GM10248 (cell line): ENCODE results near the gene LRRC4C.

Experiments
- CTCF ChIA-PET: fragments of 300-600 bp; sonication (Branson Sonifier 250); formaldehyde crosslinking; extraction: SDS; loops from one replicate; lab custom pipeline; 2021; ENCODE audit warnings: antibody characterized with exemption; lab: Yijun Ruan, JAX
- POLR2A ChIA-PET: fragments of 350-650 bp; sonication (Branson Sonifier 250); formaldehyde crosslinking; extraction: SDS; loops from one replicate; lab custom pipeline; 2020; ENCODE audit warnings: antibody characterized with exemption; lab: Yijun Ruan, JAX
- DNase-seq: peaks from one replicate; pipeline ENCODE4 v3.0.0; 2012; ENCODE audit errors: extremely low spot score
- TF ChIP-seq, protein P1 (sequence below): IDR thresholded peaks from 2 replicates; pipeline ENCODE4 v1.5.1; 2012; ENCODE audit warnings: mild to moderate bottlenecking, low read depth; ENCODE audit errors: extremely low read depth, missing control alignments, control extremely low read depth

Gene LRRC4C

DNA sequence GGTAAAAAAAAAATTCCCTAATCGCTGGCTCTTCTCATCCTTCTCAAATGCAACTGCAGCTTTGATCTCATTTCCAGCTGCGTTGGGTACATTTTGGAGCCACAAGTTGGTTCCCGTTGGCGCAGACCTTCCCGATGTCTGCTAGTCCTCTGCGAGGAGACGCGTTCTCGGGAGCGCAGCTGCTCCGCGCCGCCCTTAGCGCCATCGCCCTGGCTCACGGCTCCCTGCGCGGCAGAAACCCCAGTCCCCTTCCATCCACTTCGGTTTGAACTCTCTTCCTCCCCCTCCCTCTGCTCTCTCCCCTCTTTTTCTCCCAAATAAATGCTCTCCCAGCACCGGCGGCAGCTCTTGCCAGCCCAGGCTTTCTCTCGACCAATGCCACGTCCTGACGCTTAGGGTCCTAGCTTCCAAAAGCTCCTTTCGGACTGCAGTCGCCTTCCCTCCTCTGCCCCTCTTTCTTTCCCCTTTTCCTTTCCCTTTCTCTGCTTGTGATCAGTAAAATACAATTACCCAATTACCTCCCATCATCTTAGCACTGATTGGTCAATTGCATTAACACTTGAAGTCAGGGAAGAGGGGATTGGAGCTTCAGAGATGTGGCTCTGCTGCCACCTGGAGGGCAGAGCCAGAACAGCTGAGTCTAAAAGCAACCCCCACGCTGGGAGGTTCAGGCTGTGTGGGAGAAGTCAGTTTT, 1165.7 kb downstream of the LRRC4C start:
- CTCF ChIA-PET: interaction anchor here (0.7 to 2.8 kb wide), 21 partner anchors 11 to 923 kb away, joined by 3 to 24 read pairs (median 4); no protein-coding TSS in a partner anchor
- POLR2A ChIA-PET: interaction anchor here (0.6 kb wide), 1 partner anchor 286 kb away, joined by 3 read pairs; no protein-coding TSS in a partner anchor
- DNase-seq: peak; percentile 76
- TF ChIP-seq, protein P1, sequence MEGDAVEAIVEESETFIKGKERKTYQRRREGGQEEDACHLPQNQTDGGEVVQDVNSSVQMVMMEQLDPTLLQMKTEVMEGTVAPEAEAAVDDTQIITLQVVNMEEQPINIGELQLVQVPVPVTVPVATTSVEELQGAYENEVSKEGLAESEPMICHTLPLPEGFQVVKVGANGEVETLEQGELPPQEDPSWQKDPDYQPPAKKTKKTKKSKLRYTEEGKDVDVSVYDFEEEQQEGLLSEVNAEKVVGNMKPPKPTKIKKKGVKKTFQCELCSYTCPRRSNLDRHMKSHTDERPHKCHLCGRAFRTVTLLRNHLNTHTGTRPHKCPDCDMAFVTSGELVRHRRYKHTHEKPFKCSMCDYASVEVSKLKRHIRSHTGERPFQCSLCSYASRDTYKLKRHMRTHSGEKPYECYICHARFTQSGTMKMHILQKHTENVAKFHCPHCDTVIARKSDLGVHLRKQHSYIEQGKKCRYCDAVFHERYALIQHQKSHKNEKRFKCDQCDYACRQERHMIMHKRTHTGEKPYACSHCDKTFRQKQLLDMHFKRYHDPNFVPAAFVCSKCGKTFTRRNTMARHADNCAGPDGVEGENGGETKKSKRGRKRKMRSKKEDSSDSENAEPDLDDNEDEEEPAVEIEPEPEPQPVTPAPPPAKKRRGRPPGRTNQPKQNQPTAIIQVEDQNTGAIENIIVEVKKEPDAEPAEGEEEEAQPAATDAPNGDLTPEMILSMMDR: peak; percentile 76

- ChIA-PET POLR2A (interaction anchor here (0.6 kb wide), 1 partner anchor 285 kb away, joined by 3 read pairs; no protein-coding TSS in a partner anchor), CTCF (interaction anchor here (1.1 to 1.9 kb wide), 6 partner anchors 12 to 177 kb away, joined by 3 to 24 read pairs (median 5); no protein-coding TSS in a partner anchor)
- peak; percentile 5 for DNase-seq
- TF ChIP-seq, protein P1: no peak
Measured at GRCh38 chr11:40292721-40293508, 1166.5 kb downstream of the LRRC4C start.

DNA sequence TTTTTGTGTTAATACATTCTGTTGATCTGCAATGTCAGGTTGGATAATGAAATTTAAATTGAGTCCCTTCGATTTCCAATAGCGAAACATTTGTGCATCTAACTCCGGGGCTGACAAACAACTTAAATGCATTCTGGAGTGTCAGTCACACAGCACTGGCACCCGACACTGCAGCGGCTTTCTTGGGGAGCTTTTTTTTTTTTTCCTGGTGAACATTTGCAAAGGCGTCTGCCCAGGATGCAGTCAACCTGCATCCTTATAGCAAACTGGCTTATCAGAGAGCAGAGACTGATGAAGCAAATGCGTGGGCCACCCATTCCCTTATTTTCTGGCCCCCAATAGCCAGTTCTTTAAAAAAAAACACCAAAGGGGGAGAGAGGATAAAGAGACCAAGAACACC, 1167.7 kb downstream of the LRRC4C start:
- ChIA-PET POLR2A (no interaction called here), CTCF (interaction anchor here (0.9 to 1.3 kb wide), 2 partner anchors 10 to 15 kb away, joined by 3 to 4 read pairs; no protein-coding TSS in a partner anchor)
- TF ChIP-seq, protein P1: no peak
- DNase-seq: no peak

DNA sequence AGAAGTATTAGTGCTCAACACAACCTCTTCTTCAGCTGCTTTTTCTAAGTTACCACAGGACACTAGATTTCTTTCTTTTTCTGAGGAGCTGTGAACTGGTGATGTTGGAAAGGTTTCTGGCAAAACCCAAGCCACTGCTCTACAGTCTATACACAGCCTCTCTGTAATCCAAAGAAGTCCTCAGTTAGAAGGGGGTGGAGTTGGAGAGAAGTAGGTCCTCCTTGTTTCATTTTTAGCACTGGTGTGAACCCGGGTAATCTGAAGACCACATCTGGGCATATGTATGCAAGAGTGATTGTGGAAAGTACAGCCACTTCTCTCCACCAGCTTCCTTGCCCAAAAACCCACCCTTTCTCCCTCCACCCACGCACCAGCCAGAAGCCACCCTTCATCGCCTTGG, 1168.1 kb downstream of the LRRC4C start:
- CTCF ChIA-PET: interaction anchor here (0.9 to 1.3 kb wide), 2 partner anchors 9 to 15 kb away, joined by 3 to 4 read pairs; no protein-coding TSS in a partner anchor
- DNase-seq: no peak
- POLR2A ChIA-PET: no interaction called here
- TF ChIP-seq, protein P1: no peak

- ChIA-PET POLR2A (no interaction called here), CTCF (interaction anchor here (1.3 kb wide), 1 partner anchor 8 kb away, joined by 4 read pairs; no protein-coding TSS in a partner anchor)
- DNase-seq: no peak
- TF ChIP-seq, protein P1: no peak
Measured at GRCh38 chr11:40290171-40290631, 1169.3 kb downstream of the LRRC4C start.

- TF ChIP-seq, protein P1: no peak
- POLR2A ChIA-PET: no interaction called here
- CTCF ChIA-PET: no interaction called here
- no peak for DNase-seq
Measured at GRCh38 chr11:40289370-40289769, 1170.1 kb downstream of the LRRC4C start.
